A673 (cell line): ENCODE data around the gene MIA2. TPM values are rescaled to one million over a fixed set of nuclear protein-coding genes. Genes with fewer than 3 reads are reported as not detected.

Source experiments
- BruUV-seq: library from RNA; stranded (reverse); fragments of 400-500 nt; replicated peaks from 2 replicates; lab custom pipeline; 2021; lab: Mats Ljungman, UMichigan
- CTCF ChIA-PET: fragments of 300-600 bp; sonication (Branson Sonifier 250); formaldehyde crosslinking; loops from one replicate; lab custom pipeline; 2022; ENCODE audit warnings: antibody characterized with exemption; lab: Charles Lee
- POLR2A ChIA-PET: fragments of 300-600 bp; sonication (Branson Sonifier 250); formaldehyde crosslinking; loops from one replicate; lab custom pipeline; 2022; ENCODE audit warnings: antibody characterized with exemption; ENCODE audit not compliant: low non-redundant PET; lab: Charles Lee
- DNase-seq: peaks from one replicate; pipeline ENCODE4 v3.0.0-alpha.2; 2015; ENCODE audit warnings: low spot score
- H3K27ac ChIP-seq: fragments of 200-600 bp; sonication (generic); 2 replicates; pipeline ENCODE4 v1.5.1; 2016; ENCODE audit warnings: mixed run types, low read depth, mild to moderate bottlenecking, mixed read lengths, antibody characterized with exemption, low read length; ENCODE audit not compliant: poor library complexity, severe bottlenecking
- H3K27me3 ChIP-seq: fragments of 200-600 bp; sonication (generic); replicated peaks from 2 replicates; pipeline ENCODE4 v1.6.1; 2017; ENCODE audit warnings: mixed run types, low read depth, mild to moderate bottlenecking, mixed read lengths, antibody characterized with exemption, low read length; ENCODE audit not compliant: insufficient read depth, poor library complexity
- H3K36me3 ChIP-seq: fragments of 200-600 bp; sonication (generic); 2 replicates; pipeline ENCODE4 v1.6.1; 2016; ENCODE audit warnings: mixed run types, mild to moderate bottlenecking, mixed read lengths, antibody characterized with exemption, low read length; ENCODE audit not compliant: insufficient read depth, poor library complexity, severe bottlenecking
- H3K4me1 ChIP-seq: fragments of 200-600 bp; sonication (generic); 2 replicates; pipeline ENCODE4 v1.6.1; 2017; ENCODE audit warnings: mixed run types, mild to moderate bottlenecking, mixed read lengths, antibody characterized with exemption, low read length; ENCODE audit not compliant: insufficient read depth, poor library complexity, severe bottlenecking
- H3K4me3 ChIP-seq: fragments of 200-600 bp; sonication (generic); 2 replicates; pipeline ENCODE4 v1.5.1; 2016; ENCODE audit warnings: low read depth, mixed run types, mild to moderate bottlenecking, mixed read lengths, low read length; ENCODE audit not compliant: poor library complexity, severe bottlenecking
- H3K9me3 ChIP-seq: fragments of 200-600 bp; sonication (generic); 2 replicates; pipeline ENCODE4 v1.6.1; 2016; ENCODE audit warnings: mixed run types, low read depth, mild to moderate bottlenecking, mixed read lengths, antibody characterized with exemption, low read length; ENCODE audit not compliant: poor library complexity, severe bottlenecking
- CTCF ChIP-seq: fragments of 300-800, 200-600 bp; sonication (generic); conservative IDR thresholded peaks from 2 replicates; pipeline ENCODE4 v1.5.1; 2017; ENCODE audit warnings: low read depth, mild to moderate bottlenecking, antibody characterized with exemption, low read length, moderate library complexity, mixed read lengths
- EZH2 ChIP-seq: fragments of 200-600 bp; sonication (generic); IDR thresholded peaks from 2 replicates; pipeline ENCODE4 v1.6.1; 2017; ENCODE audit warnings: borderline replicate concordance, low read depth, mild to moderate bottlenecking, mixed read lengths, antibody characterized with exemption, low read length; ENCODE audit not compliant: poor library complexity, severe bottlenecking
- intact Hi-C: fragments of 100-400 bp; cut with micrococcal nuclease; formaldehyde crosslinking; loops from one replicate; pipeline ENCODE4 v1.10.0; 2022; ENCODE audit not compliant: unreplicated experiment
- total RNA-seq: library from RNA; stranded (reverse); gene quantifications from 2 replicates; pipeline ENCODE4 v1.2.3, GENCODE V29; 2021

MIA2 gene
- total RNA-seq, 1 experiment from 2014 or later, result 16.7 TPM

GRCh38 chr14:39376667-39377403 lies 143.1 kb downstream of the MIA2 start:
- intact Hi-C loops, result loop anchor here (10.0 kb wide), 1 partner anchor 342 kb away; no protein-coding TSS in a partner anchor
- no peaks in the 10 kb centered on the region for H3K27me3 ChIP-seq
- POLR2A ChIA-PET, result interaction anchor here (0.6 kb wide), 1 partner anchor 1317 kb away, joined by 6 read pairs; no protein-coding TSS in a partner anchor
- TSS peak; percentile 52 for BruUV-seq
- peaks cover 28% of the 10 kb centered on the region for H3K4me1 ChIP-seq
- TF ChIP-seq CTCF, result no peak
- TF ChIP-seq EZH2, result no peak
- CTCF ChIA-PET, result no interaction called here
- DNase-seq, result peak; percentile 32
- no peaks in the 10 kb centered on the region for H3K9me3 ChIP-seq
- no peak overlapping the region for H3K4me3 ChIP-seq
- H3K36me3 ChIP-seq, result no peaks in the 10 kb centered on the region
- H3K27ac ChIP-seq, result peak overlapping the region; percentile 13

GRCh38 chr14:39381366-39381765 lies 147.7 kb downstream of the MIA2 start:
- Histone ChIP-seq H3K27ac (no peak overlapping the region), H3K9me3 (no peaks in the 10 kb centered on the region), H3K4me3 (no peak overlapping the region), H3K4me1 (peaks cover 17% of the 10 kb centered on the region), H3K27me3 (no peaks in the 10 kb centered on the region), H3K36me3 (no peaks in the 10 kb centered on the region)
- ChIA-PET CTCF (no interaction called here), POLR2A (no interaction called here)
- TF ChIP-seq EZH2 (no peak), CTCF (no peak)
- BruUV-seq, result no TSS peak
- intact Hi-C loops, result no loop called here
- no peak for DNase-seq

DNA sequence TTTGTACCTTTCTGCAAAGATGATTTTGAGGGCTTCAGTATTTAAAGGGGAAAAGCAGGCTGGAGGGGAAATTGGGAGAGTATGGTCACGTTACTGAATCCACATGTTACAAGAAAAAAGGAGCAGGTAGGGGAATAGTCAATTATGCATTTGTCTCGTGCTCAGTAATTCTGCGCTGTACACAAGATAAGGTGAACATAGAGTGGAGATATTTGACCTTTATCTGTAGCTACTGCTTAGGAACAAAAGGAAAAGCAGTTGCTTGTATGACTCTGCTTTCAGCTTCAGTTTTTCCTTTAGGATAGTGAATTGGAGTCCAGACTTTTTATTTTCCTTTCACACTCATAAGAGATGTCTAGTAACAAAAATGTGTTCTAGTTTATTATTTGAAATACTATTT lies 148.7 kb downstream of the MIA2 start:
- no TSS peak for BruUV-seq
- no peaks in the 10 kb centered on the region for H3K9me3 ChIP-seq
- ChIA-PET CTCF (no interaction called here), POLR2A (no interaction called here)
- no peaks in the 10 kb centered on the region for H3K27me3 ChIP-seq
- H3K4me1 ChIP-seq, result peaks cover 7% of the 10 kb centered on the region
- intact Hi-C loops, result no loop called here
- no peak overlapping the region for H3K4me3 ChIP-seq
- no peak for TF ChIP-seq EZH2
- no peak for TF ChIP-seq CTCF
- DNase-seq, result no peak
- H3K27ac ChIP-seq, result no peak overlapping the region
- H3K36me3 ChIP-seq, result no peaks in the 10 kb centered on the region
